ENCODE results near the gene CD58.

The CD58 gene

DNA sequence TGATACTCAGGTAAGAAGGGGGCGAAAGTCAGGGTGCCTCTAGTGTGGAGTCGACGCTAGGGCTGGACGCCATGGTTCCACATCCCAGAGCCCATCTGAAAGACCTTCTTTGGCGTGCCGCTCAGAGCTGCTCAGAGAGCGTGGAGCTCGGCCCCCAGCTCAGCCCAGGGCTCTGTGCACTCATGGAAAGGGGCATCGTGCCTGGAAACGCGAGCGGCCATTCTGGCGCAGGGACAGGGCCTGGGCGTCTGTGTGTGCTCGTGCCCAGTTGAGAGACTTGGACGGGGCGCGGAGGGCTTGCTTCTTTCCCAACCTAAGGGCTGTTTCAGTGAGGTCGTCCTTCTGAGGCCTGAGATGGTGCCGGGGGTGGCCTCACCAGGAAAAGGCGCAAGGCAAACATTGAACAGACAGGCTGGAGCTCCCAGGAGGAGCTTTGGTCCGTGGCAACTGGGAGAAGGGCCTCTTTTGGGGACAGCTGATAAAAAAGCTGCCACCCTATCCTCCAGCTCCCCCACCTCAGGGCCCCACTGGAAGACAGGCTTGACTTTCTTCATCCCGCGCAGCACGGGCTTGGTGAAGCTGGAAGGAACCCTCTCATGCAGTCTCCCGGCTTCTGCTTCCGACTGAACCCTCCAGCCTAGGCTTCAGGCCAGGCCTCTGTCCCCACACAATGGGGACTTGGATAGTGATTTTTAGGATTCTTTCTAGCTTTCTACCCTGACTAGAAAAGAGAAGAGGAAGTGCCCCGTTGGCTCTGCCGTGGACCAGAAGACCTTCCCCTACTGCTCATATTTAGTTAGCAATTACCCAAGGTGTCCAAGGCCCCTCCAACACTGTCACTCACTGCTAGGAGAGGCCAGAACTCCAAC lies 77.1 kb downstream of the CD58 start:
- Histone ChIP-seq H3K36me3 (ENCODE audit: control insufficient read depth, insufficient read depth, low read length) (no peaks in the 10 kb centered on the region), H3K9me3 (ENCODE audit: control insufficient read depth, low read length) (no peaks in the 10 kb centered on the region), H3K4me3 (ENCODE audit: insufficient read depth, low read depth, low read length, poor library complexity, severe bottlenecking) (no peak overlapping the region), H3K4me1 (ENCODE audit: control insufficient read depth, insufficient read depth, low read length, poor library complexity, severe bottlenecking) (no peaks in the 10 kb centered on the region), H3K27ac (ENCODE audit: insufficient read depth, low read length, poor library complexity, severe bottlenecking) (no peak overlapping the region), H3K27me3 (replicated peaks; ENCODE audit: control insufficient read depth, insufficient read depth, low read length, poor library complexity, severe bottlenecking) (no peaks in the 10 kb centered on the region)
- DNase-seq, result no peak

- Histone ChIP-seq H3K4me1 (ENCODE audit: control insufficient read depth, insufficient read depth, low read length, poor library complexity, severe bottlenecking) (no peaks in the 10 kb centered on the region), H3K9me3 (ENCODE audit: control insufficient read depth, low read length) (no peaks in the 10 kb centered on the region), H3K27ac (ENCODE audit: insufficient read depth, low read length, poor library complexity, severe bottlenecking) (no peak overlapping the region), H3K27me3 (replicated peaks; ENCODE audit: control insufficient read depth, insufficient read depth, low read length, poor library complexity, severe bottlenecking) (no peaks in the 10 kb centered on the region), H3K36me3 (ENCODE audit: control insufficient read depth, insufficient read depth, low read length) (no peaks in the 10 kb centered on the region), H3K4me3 (ENCODE audit: insufficient read depth, low read depth, low read length, poor library complexity, severe bottlenecking) (no peak overlapping the region)
- DNase-seq, result no peak
These were observed 77.8 kb downstream of the CD58 start for GRCh38 chr1:116493036-116493435.

DNA sequence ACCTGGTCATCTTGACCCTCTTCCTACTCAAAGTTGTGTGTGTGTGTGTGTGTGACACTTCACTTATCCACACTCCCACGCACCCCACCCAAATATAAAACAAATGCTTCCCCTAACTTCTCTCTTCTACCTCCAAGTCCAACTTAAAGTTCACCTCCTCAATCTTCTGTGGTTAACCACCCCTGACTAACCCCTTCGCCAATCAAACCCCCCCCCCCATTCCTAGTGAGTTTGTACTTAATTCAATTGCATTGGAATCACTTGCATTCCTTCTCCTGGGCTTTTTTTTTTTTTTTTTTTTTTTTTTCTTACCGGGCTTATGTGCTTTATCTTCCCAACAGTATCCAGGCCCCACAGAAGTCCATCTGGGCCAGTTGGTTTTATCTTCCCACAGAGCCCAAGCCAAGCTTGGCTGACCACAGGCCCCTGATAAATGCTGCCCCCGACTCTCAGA lies 78.4 kb downstream of the CD58 start:
- Histone ChIP-seq H3K36me3 (ENCODE audit: control insufficient read depth, insufficient read depth, low read length) (no peaks in the 10 kb centered on the region), H3K9me3 (ENCODE audit: control insufficient read depth, low read length) (no peaks in the 10 kb centered on the region), H3K4me1 (ENCODE audit: control insufficient read depth, insufficient read depth, low read length, poor library complexity, severe bottlenecking) (no peaks in the 10 kb centered on the region), H3K27ac (ENCODE audit: insufficient read depth, low read length, poor library complexity, severe bottlenecking) (no peak overlapping the region), H3K4me3 (ENCODE audit: insufficient read depth, low read depth, low read length, poor library complexity, severe bottlenecking) (no peak overlapping the region), H3K27me3 (replicated peaks; ENCODE audit: control insufficient read depth, insufficient read depth, low read length, poor library complexity, severe bottlenecking) (no peaks in the 10 kb centered on the region)
- DNase-seq, result no peak

DNA sequence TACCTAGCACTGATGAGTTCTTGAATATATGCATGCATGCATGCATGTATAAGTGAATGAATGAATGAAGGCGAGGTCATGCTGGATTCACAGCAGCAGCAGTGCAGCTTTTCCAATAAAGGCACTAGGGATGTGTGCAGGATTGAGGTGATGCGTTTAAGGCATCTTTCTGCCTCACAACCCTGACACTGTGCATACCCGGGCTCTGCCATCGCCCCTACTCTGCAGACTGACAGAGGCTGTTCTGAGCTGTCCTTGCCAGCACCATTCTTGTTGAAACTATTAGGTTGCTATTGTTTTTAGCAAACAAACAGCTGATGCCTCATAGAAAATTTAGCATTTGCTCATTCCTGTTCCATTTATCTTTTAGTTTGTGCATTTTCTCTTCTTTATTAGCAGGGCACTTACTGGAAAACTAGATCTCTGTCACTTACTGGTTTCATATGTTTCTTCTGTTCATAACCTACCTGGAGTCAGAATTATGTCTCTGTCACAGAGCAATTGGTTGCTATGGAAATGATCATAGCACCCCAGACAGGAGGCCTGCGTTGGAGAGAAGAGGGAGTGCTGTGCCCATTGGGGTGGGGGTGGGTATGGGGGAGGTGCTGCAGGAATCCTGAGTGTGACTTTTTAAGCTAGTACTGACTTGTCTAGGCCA lies 79.0 kb downstream of the CD58 start:
- Histone ChIP-seq H3K4me3 (ENCODE audit: insufficient read depth, low read depth, low read length, poor library complexity, severe bottlenecking) (no peak overlapping the region), H3K4me1 (ENCODE audit: control insufficient read depth, insufficient read depth, low read length, poor library complexity, severe bottlenecking) (no peaks in the 10 kb centered on the region), H3K9me3 (ENCODE audit: control insufficient read depth, low read length) (no peaks in the 10 kb centered on the region), H3K36me3 (ENCODE audit: control insufficient read depth, insufficient read depth, low read length) (no peaks in the 10 kb centered on the region), H3K27ac (ENCODE audit: insufficient read depth, low read length, poor library complexity, severe bottlenecking) (no peak overlapping the region), H3K27me3 (replicated peaks; ENCODE audit: control insufficient read depth, insufficient read depth, low read length, poor library complexity, severe bottlenecking) (no peaks in the 10 kb centered on the region)
- DNase-seq, result no peak

DNA sequence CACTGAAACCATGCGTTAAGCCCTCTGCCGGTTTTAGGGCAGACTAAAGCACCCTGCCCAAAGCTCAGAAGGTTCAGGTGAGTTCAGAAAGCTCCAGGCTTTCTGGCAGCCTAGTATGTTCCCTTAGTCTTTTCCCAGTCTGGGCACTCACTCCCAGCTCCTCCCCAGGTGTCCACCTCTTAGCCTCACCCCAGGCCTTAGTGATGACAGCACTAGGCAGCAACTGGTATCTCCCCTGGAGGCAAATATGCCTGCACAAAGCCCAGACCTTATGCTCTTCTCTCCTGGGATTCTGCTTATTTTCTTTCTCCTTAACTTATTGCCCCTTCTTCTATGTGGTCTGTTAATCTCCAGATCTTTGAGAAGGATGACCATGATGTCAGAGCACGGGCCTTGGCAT lies 80.2 kb downstream of the CD58 start:
- H3K4me1 ChIP-seq (ENCODE audit: control insufficient read depth, insufficient read depth, low read length, poor library complexity, severe bottlenecking), result no peaks in the 10 kb centered on the region
- no peak overlapping the region for H3K27ac ChIP-seq (ENCODE audit: insufficient read depth, low read length, poor library complexity, severe bottlenecking)
- no peak overlapping the region for H3K4me3 ChIP-seq (ENCODE audit: insufficient read depth, low read depth, low read length, poor library complexity, severe bottlenecking)

GRCh38 chr1:116489231-116489697 lies 81.6 kb downstream of the CD58 start:
- Histone ChIP-seq H3K4me1 (ENCODE audit: control insufficient read depth, insufficient read depth, low read length, poor library complexity, severe bottlenecking) (no peaks in the 10 kb centered on the region), H3K27me3 (replicated peaks; ENCODE audit: control insufficient read depth, insufficient read depth, low read length, poor library complexity, severe bottlenecking) (no peaks in the 10 kb centered on the region), H3K9me3 (ENCODE audit: control insufficient read depth, low read length) (no peaks in the 10 kb centered on the region), H3K36me3 (ENCODE audit: control insufficient read depth, insufficient read depth, low read length) (no peaks in the 10 kb centered on the region), H3K27ac (ENCODE audit: insufficient read depth, low read length, poor library complexity, severe bottlenecking) (no peak overlapping the region), H3K4me3 (ENCODE audit: insufficient read depth, low read depth, low read length, poor library complexity, severe bottlenecking) (no peak overlapping the region)
- DNase-seq, result no peak

More for the DNA sequence above, 80.2 kb downstream of the CD58 start:
- Histone ChIP-seq H3K9me3 (ENCODE audit: control insufficient read depth, low read length) (no peaks in the 10 kb centered on the region), H3K27me3 (replicated peaks; ENCODE audit: control insufficient read depth, insufficient read depth, low read length, poor library complexity, severe bottlenecking) (no peaks in the 10 kb centered on the region), H3K36me3 (ENCODE audit: control insufficient read depth, insufficient read depth, low read length) (no peaks in the 10 kb centered on the region)
- DNase-seq, result no peak

GRCh38 chr1:116488071-116488470 lies 82.8 kb downstream of the CD58 start:
- no peak overlapping the region for H3K27ac ChIP-seq (ENCODE audit: insufficient read depth, low read length, poor library complexity, severe bottlenecking)
- H3K36me3 ChIP-seq (ENCODE audit: control insufficient read depth, insufficient read depth, low read length), result no peaks in the 10 kb centered on the region
- no peak overlapping the region for H3K4me3 ChIP-seq (ENCODE audit: insufficient read depth, low read depth, low read length, poor library complexity, severe bottlenecking)
- no peaks in the 10 kb centered on the region for H3K9me3 ChIP-seq (ENCODE audit: control insufficient read depth, low read length)
- no peaks in the 10 kb centered on the region for H3K27me3 ChIP-seq (replicated peaks; ENCODE audit: control insufficient read depth, insufficient read depth, low read length, poor library complexity, severe bottlenecking)
- no peak for DNase-seq
- no peaks in the 10 kb centered on the region for H3K4me1 ChIP-seq (ENCODE audit: control insufficient read depth, insufficient read depth, low read length, poor library complexity, severe bottlenecking)

DNA sequence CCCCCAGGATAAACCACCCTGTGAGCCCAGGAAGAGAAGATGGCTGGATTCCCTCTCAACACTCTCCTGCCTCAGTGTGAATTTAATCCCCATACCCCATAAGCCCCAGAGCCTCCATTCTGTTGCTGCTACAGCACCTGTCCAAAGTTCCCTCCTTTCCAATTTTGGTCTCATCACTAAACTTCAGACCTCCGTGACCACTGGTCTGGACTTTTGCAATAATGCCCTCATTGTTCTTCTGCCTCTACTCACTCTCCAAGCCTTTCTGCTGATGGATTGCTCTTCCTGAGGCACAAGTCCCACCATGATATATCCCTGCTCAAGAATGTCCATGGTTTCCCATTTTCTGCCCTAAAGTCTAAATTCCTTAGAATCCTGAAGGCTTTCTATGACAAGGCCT lies 83.2 kb downstream of the CD58 start:
- DNase-seq, result no peak
- Histone ChIP-seq H3K27me3 (replicated peaks; ENCODE audit: control insufficient read depth, insufficient read depth, low read length, poor library complexity, severe bottlenecking) (no peaks in the 10 kb centered on the region), H3K27ac (ENCODE audit: insufficient read depth, low read length, poor library complexity, severe bottlenecking) (no peak overlapping the region), H3K4me3 (ENCODE audit: insufficient read depth, low read depth, low read length, poor library complexity, severe bottlenecking) (no peak overlapping the region), H3K36me3 (ENCODE audit: control insufficient read depth, insufficient read depth, low read length) (no peaks in the 10 kb centered on the region), H3K9me3 (ENCODE audit: control insufficient read depth, low read length) (no peaks in the 10 kb centered on the region), H3K4me1 (ENCODE audit: control insufficient read depth, insufficient read depth, low read length, poor library complexity, severe bottlenecking) (no peaks in the 10 kb centered on the region)

DNA sequence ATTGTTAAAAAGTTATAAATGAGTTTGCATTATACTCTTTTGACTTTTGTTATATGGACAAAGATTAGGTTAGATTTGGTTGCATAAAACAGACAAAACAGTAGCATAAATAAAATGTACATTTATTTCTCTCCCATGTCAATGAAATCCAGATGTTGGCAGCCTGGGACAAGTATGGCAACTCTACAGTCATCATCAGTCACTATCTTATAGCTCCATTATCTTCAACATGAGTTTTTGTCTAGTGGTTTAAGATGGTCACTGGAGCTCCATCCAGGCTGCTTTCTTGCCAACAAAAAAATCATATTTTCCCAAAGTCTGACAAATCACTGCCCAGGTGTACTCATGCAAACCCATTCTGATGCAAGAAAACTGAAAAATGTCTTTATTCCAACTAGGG lies 83.8 kb downstream of the CD58 start:
- no peaks in the 10 kb centered on the region for H3K4me1 ChIP-seq (ENCODE audit: control insufficient read depth, insufficient read depth, low read length, poor library complexity, severe bottlenecking)
- no peak overlapping the region for H3K27ac ChIP-seq (ENCODE audit: insufficient read depth, low read length, poor library complexity, severe bottlenecking)
- H3K4me3 ChIP-seq (ENCODE audit: insufficient read depth, low read depth, low read length, poor library complexity, severe bottlenecking), result no peak overlapping the region
- no peaks in the 10 kb centered on the region for H3K9me3 ChIP-seq (ENCODE audit: control insufficient read depth, low read length)
- no peaks in the 10 kb centered on the region for H3K36me3 ChIP-seq (ENCODE audit: control insufficient read depth, insufficient read depth, low read length)
- no peaks in the 10 kb centered on the region for H3K27me3 ChIP-seq (replicated peaks; ENCODE audit: control insufficient read depth, insufficient read depth, low read length, poor library complexity, severe bottlenecking)
- no peak for DNase-seq

GRCh38 chr1:116486424-116486823 lies 84.4 kb downstream of the CD58 start:
- Histone ChIP-seq H3K27me3 (replicated peaks; ENCODE audit: control insufficient read depth, insufficient read depth, low read length, poor library complexity, severe bottlenecking) (no peaks in the 10 kb centered on the region), H3K4me3 (ENCODE audit: insufficient read depth, low read depth, low read length, poor library complexity, severe bottlenecking) (no peak overlapping the region), H3K9me3 (ENCODE audit: control insufficient read depth, low read length) (no peaks in the 10 kb centered on the region), H3K4me1 (ENCODE audit: control insufficient read depth, insufficient read depth, low read length, poor library complexity, severe bottlenecking) (no peaks in the 10 kb centered on the region), H3K27ac (ENCODE audit: insufficient read depth, low read length, poor library complexity, severe bottlenecking) (no peak overlapping the region), H3K36me3 (ENCODE audit: control insufficient read depth, insufficient read depth, low read length) (no peaks in the 10 kb centered on the region)
- no peak for DNase-seq
